GM18951 (cell line): ENCODE results near the gene FLVCR1.
"Not testable (repeated sequence)": the region's sequence is repeated elsewhere in the genome, so short reads cannot be mapped to it uniquely, and the experiment has no call there.

Experiments
- POLR2A ChIP-seq: IDR thresholded peaks from 4 replicates; pipeline ENCODE4 v1.6.1; 2011; ENCODE audit warnings: mild to moderate bottlenecking; ENCODE audit not compliant: insufficient read length, insufficient read depth; ENCODE audit errors: extremely low read depth
- in situ Hi-C: fragments of 300-500 bp; cut with MboI; formaldehyde crosslinking; loops from one replicate; pipeline ENCODE4 v1.12.0; 2022; ENCODE audit warnings: low sequenced_read_pairs, mixed read lengths, inconsistent platforms; ENCODE audit not compliant: unreplicated experiment

Gene FLVCR1

DNA sequence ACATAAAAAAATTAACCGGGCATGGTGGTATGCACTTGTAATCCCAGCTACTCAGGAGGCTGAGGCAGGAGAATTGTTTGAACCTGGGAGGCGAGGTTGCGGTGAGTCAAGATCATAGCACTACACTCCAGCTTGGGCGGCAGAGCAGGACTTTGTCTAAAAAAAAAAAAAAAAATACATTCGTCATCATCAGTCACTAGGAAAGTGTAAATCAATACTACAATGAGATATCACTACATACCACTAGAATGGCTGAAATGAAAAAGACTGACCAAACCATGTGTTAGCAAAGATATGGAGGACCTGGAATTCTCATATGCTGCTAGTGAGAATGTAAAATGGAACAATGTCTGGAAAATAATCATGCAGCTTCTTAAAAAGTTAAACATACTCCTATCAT lies 19.9 kb upstream of the FLVCR1 start:
- no peak for TF ChIP-seq POLR2A
- in situ Hi-C loops = no loop called here

- in situ Hi-C loops = not testable (repeated sequence)
Measured at GRCh38 chr1:212844521-212844920, 13.6 kb upstream of the FLVCR1 start.

- no peak for TF ChIP-seq POLR2A
- in situ Hi-C loops = no loop called here
Measured at GRCh38 chr1:212847549-212847948, 10.5 kb upstream of the FLVCR1 start, which contains the start of gene SPATA45. Gene SPATA45, minus strand, starts transcription at chr1:212847649. Its CDS starts 11,500 bp downstream, at chr1:212836149.

DNA sequence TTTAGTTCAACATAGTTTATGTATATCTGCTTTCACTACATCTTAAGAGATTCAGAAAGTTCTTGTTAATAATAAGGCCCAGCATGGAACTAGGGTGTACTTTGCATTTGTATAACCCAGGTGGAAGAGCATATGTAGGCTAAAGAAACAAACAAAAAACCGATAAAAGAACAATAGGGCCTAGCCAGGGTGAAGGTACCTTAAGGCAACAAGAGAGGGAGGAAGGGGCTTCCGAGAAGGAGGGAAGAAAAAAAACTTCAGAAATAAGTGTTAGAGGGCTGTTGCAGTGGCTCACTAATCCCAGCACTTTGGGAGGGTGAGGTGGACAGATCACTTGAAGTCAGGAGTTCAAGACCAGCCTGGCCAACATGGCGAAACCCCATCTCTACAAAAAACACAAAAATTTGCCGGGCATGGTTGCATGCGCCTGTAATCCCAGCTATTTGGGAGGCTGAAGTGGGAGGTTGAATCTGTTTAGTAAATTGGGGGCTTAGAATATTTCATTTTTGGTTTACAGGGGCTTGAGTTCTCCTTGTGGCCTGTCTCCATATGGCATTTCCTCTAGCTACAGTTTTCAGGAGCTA lies 5.9 kb upstream of the FLVCR1 start:
- in situ Hi-C loops = no loop called here
- TF ChIP-seq POLR2A = no peak

DNA sequence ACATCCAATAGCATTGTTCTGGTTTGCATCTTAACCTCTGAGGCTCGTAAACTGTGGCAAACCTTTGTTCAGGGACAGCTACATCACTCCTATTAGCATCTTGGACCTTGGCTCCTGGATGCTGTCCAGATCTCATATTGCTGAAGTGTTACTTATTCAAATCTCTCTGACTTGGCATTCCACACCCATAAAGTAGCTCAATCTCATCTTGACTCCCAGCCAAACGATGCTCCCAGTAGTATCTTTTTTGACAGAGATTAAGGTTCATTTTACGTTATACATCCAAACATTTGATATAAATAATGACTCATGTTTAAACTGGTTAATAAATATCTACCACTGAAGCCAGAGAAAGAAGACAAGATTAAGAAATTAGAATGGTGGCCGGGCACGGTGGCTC lies 4.4 kb upstream of the FLVCR1 start:
- no peak for TF ChIP-seq POLR2A
- in situ Hi-C loops = no loop called here

GRCh38 chr1:212856755-212857154 lies 1.3 kb upstream of the FLVCR1 start:
- in situ Hi-C loops = no loop called here
- TF ChIP-seq POLR2A = no peak

- in situ Hi-C loops = no loop called here
- no peak for TF ChIP-seq POLR2A
Measured at GRCh38 chr1:212858461-212859265, 588 bp downstream of the FLVCR1 start.

DNA sequence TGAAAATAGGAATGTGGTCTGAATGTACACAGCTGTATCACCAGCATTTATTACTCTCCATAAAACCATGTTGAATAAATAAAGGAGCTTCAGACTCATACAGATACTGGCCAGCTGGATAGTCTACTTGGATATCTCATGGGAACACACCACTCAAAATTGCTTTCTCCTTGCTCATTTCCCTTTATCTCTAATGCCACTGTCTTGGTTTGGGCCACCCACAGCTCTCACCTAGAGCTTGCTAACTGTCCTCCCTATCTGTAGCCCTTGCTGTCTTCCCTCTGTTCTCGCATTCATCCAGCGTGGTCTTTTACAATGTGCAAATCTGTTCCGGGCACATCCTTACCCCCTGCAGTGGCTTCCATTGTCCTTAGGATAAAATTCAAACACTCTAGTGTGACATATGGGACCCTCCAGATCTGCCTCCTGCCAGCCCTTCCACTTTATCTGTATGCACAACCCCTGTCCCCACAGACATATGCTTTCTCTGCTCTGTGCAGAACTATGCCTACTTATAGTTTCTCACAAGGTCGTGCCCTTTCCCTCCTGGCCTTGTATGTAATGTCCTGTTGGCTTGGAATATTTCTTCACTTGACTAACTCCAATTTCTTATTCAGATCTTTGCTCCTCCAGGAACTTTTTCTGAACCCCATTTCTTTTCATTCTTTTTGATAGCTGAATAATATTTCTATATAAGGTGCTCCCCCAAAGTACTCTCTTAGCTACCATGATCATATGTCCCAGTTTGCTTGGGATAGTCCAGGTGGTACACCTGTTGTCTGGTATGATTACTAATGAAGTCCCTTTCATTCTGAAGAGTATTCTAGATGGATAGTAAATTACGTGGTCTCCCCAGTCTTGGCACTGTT lies 2.9 kb downstream of the FLVCR1 start:
- in situ Hi-C loops = no loop called here
- TF ChIP-seq POLR2A = no peak

DNA sequence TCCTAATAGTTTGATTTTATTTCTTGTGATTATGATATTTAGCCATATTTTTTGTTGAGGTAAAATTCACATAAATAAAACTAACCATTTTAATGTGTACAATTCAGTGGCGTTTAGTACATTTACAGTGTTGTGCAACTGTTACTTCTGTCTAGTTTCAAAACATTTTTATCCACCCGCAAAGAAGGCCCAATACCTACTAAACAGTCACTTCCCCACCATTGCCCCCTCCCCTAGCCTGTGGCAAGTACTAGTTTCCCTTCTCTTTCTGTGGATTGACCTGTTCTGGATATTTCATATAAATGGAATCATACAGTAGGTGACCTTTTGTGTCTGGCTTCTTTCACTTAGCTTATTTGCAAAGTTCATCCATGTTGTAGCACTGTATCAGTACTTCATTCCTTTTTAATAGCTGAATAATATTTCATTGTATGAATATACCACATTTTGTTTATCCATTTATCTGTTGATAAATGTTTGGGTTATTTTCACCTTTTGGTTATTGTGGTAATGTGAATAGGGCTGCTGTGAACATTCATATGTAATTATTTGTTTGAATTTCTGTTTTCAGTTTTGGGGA lies 4.1 kb downstream of the FLVCR1 start:
- in situ Hi-C loops = no loop called here
- no peak for TF ChIP-seq POLR2A

DNA sequence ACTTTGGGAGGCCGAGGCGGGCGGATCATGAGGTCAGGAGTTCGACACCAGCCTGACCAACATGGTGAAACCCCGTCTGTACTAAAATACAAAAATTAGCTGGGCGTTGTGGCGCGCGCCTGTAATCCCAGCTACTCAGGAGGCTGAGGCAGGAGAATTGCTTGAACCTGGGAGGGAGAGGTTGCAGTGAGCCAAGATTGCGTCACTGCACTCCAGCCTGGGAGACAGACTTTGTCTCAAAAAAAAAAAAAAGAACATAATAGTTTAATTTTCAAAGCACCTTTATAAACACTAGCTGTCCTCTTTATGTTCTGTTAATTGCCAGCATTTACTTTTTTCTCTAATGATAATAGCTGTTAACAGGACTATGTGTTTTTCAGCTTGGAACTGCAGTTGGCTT lies 5.3 kb downstream of the FLVCR1 start:
- in situ Hi-C loops = not testable (repeated sequence)

- in situ Hi-C loops = no loop called here
- no peak for TF ChIP-seq POLR2A
Measured at GRCh38 chr1:212864201-212864600, 6.1 kb downstream of the FLVCR1 start.

- TF ChIP-seq POLR2A = no peak
- in situ Hi-C loops = no loop called here
Measured at GRCh38 chr1:212867192-212867591, 9.1 kb downstream of the FLVCR1 start.

GRCh38 chr1:212871976-212872375 lies 13.9 kb downstream of the FLVCR1 start:
- TF ChIP-seq POLR2A = no peak
- in situ Hi-C loops = no loop called here
